Activated CD8-positive, alpha-beta memory T cell treated with anti-CD3 and anti-CD28 coated beads for 36 hours (primary cell): ENCODE results near the gene PANK2. TPM values are rescaled to one million over a fixed set of nuclear protein-coding genes. Genes with fewer than 3 reads are reported as not detected.

Source experiments
- CTCF ChIA-PET: fragments of 350-600 bp; sonication (Branson Sonifier 250); formaldehyde crosslinking; loops from one replicate; lab custom pipeline; 2021; ENCODE audit warnings: antibody characterized with exemption; lab: Charles Lee
- POLR2A ChIA-PET: fragments of 350-600 bp; sonication (Branson Sonifier 250); formaldehyde crosslinking; loops from one replicate; lab custom pipeline; 2021; ENCODE audit warnings: antibody characterized with exemption; lab: Charles Lee
- total RNA-seq, 2 experiments: library from RNA; stranded (reverse); gene quantifications; one replicate each; pipeline ENCODE4 v1.2.3, GENCODE V29; 2021

Gene PANK2
- total RNA-seq, 2 experiments from 2014 or later, result 55.0 to 55.1 TPM

DNA sequence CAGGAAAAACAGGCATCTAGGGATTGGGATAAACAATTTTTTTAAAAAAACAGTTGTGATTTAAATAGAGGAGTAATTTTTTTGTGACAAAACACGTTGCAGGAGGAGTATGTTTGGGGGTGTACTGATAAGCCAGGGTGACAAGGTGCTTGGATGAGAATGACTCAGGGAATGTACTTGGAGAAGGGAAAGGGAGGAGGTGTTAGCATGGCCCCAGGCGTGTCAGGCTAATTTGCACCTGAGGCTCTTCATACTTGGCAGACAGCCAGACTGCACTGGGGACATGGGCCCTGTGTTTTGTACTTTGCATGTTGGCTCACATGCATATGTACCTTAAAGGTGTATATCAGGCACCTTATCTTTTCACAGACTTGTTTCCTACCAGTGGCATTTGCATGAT, 22.8 kb downstream of the PANK2 start:
- CTCF ChIA-PET, result no interaction called here

DNA sequence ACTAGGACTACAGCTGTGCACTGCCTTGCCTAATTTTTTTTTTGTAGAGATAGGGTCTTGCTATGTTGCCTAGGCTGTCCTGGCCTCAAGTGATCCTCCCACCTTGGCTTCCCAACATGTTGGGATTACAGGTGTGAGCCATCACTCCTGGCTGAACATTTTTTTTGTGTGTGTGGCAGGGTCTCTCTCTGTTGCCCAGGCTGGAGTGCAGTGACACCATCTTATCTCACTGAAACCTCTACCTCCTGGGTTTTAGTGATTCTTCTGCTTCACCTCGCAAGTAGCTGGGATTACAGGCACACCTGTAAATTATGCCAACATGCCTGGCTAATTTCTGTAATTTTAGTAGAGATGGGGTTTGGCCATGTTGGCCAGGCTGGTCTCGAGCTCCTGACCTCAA, 25.3 kb downstream of the PANK2 start:
- ChIA-PET POLR2A (no interaction called here), CTCF (interaction anchor here (1.1 kb wide), 1 partner anchor 16 kb away, joined by 3 read pairs; no protein-coding TSS in a partner anchor)

More for the DNA sequence above, 22.8 kb downstream of the PANK2 start:
- POLR2A ChIA-PET, result no interaction called here

DNA sequence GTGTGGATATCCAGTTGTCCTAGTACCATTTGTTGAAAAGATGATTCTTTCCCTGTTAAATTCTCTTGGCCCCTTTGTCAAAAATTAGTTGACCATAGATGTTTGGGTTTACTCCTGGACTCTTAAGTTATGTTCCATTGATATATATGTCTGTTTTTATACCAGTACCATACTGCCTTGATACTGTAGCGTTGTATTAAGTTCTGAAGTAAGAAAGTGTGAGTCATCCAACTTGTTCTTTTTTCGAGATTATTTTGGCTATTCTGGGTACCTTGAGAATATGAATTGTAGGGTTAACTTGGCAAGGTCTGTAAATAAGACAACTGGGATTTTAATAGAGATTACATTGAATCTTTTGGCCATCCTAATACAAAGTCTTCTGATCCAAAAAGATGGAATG, 26.5 kb downstream of the PANK2 start:
- ChIA-PET CTCF (interaction anchor here (1.1 kb wide), 1 partner anchor 17 kb away, joined by 3 read pairs; no protein-coding TSS in a partner anchor), POLR2A (no interaction called here)

DNA sequence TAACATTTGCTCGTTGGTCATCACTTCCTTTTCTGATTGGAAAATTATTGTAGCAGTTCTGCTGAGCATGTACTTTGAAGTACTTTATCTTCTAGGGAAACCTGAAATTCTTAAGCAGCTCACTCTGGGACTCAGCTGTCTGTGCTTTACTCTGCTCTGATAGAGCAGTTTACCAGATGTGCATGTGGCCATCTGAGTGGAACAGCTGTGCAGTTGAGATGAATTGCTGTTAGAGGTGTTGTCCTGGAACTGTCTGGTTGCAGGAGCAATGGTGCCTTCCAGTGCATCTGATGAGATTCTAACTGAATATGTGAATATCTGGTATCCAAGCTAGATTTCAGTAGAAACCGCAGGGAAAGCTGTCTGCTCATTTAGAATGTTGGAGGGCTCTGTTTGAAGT, 27.2 kb downstream of the PANK2 start:
- ChIA-PET CTCF (no interaction called here), POLR2A (no interaction called here)

DNA sequence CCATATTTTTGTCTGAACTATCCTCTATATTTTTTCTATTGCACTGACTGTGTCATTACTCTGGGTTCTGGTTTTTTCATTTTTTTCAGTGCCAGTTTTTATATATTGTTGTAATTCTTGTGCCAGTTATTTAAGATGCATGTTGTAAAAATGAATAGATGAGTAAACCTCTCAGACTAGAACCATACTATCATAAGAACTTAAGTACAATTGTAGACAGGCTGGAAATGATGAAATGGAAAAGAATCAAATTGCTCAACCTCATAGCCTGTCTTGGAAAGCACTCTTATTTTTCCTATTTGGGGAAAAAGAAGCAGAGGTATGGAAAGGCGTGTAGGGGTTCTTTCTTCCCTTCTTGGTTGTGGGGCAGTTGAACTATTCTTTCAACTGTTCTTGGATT, 30.2 kb downstream of the PANK2 start:
- POLR2A ChIA-PET, result no interaction called here
- CTCF ChIA-PET, result no interaction called here

DNA sequence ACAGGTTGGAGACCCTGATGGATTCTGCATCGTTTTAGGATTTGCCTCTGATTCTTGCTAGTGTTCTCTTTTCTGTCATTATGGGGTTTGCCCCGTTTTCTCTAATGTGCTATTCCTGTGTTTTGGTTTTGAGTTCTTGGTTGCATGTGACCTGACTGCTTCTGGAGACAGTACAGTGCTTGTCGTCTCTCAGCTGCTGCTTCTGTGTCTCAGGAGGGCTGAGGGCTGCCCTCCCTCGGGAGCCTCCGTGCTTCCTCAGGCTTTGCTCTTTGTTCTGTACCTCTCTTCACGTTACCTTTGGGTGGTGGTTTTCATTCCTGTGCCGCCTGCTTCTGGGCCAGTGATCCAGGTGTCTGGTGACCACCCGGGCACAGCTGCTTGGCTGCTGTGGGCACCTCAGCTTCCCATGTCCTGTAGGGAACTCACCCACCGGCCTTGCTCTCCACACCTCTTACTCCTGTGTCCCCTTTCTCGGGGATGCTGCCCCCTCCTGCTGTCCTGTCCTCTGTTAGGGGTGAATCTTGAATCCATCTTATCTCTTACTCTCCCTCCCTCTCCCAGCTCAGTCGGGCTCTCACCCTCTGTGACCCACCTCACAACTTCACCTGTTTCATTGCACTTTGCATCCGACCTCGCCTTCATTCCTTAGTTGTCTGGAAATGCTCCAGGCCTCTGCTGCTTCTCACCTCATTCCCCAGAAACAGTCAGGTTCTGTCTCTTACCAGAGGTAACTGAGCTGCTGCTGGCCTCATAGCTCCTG, 33.2 kb downstream of the PANK2 start:
- CTCF ChIA-PET, result no interaction called here

DNA sequence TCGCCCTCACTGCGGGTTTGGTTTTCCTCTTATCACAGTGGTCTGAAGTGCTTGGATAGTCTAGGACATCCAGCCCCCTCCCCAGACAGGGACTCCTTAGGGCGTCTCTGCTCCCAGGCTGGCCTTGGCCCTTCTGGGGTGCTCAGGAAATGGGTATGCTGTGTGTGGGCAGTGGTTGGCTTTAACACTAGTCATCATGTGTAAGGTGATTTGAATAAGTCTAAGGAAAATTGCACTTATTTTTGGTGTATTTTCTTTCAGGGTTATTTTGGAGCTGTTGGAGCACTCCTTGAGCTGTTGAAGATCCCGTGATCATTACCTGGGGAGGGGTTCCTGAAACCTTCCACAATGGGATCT, 33.8 kb downstream of the PANK2 start:
- ChIA-PET POLR2A (no interaction called here), CTCF (interaction anchor here (0.7 kb wide), 1 partner anchor 33 kb away, joined by 3 read pairs; no protein-coding TSS in a partner anchor)

More for the DNA sequence above, 33.2 kb downstream of the PANK2 start:
- POLR2A ChIA-PET, result interaction anchor here (0.6 kb wide), 1 partner anchor 9 kb away, joined by 4 read pairs; no protein-coding TSS in a partner anchor

DNA sequence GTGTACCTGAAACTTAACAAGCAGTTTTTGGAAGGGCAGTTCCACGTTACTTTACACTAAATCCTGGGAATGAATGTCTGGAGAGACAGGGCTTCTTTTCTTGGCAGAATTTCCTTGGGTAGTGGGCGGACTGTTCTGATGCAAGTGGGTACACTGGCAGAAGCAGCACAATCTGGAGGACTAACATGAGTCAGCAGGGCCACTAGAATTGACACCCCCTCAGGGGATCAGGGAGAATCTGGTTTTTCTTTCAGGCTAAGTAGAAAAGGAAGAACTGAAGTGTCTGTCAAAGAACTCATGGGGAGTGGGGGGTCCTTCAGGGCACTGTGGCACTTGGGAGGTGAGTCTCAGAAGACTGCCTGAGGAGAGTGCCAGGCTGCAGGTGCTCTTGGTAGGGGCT, 34.6 kb downstream of the PANK2 start:
- ChIA-PET POLR2A (no interaction called here), CTCF (no interaction called here)

DNA sequence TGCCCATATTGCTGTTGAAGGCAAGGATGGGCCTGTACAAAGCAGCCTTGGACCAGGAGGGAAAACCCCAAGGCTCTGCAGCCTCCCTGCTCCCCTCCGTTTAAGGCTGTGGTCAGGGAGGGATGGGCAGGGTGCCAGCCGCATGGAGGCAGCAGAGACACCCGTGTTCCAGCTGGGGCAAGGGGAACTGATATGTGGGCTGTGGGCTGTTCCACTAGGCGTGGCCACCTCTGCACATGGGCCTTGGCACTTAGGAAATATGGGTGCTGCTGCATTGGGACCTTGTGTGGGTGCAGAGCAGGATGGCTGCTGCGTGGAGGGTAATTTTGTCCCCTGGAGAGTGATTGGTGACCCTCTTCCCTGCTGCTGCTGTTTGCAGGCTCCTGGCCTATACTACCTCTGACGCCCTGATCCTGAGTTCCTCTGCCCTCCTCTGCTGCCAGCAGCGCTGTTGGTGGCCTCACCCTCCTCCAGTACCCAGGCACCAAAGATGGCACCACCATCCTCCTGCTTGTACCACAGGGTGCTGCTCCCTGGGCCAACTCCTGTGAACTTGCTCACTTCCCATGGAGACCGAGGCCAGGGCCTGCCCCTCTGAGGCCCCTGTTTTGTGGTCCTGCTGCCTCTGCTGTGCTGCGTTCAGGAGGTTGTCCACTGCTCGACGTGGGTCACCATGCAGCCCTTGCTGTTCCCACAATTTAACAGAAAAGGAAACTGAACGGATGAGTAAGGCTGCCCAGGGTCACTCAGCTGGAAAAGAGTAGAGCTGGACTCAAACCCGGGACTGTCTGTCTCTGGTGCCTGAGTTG, 35.3 kb downstream of the PANK2 start:
- ChIA-PET POLR2A (interaction anchor here (0.6 kb wide), 1 partner anchor 45 kb away, joined by 6 read pairs; no protein-coding TSS in a partner anchor), CTCF (no interaction called here)

DNA sequence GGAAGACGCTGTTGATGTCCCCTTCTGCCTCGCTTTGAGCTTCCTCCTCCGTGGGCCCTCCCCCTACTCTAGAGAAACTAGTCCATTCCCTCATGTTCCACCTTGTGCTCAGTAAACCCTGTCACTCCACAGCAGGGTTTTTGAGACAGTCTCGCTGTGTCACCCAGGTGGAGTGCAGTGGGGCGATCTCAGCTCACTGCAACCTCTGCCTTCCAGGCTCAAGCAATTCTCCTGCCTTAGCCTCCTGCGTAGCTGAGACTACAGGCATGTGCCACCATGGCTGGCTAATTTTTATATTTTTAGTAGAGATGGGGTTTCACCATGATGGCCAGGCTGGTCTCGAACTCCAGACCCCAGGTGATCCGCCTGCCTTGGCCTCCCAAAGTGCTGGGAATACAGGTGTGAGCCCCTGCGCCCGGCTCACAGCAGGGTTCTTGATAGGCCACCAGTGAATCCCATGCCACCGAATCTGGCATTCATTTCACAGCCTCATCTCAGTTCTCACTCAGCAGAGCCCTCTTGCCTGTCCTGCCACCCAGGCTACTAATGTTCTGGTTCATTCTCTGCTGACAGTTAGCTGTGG, 36.0 kb downstream of the PANK2 start:
- CTCF ChIA-PET, result no interaction called here

DNA sequence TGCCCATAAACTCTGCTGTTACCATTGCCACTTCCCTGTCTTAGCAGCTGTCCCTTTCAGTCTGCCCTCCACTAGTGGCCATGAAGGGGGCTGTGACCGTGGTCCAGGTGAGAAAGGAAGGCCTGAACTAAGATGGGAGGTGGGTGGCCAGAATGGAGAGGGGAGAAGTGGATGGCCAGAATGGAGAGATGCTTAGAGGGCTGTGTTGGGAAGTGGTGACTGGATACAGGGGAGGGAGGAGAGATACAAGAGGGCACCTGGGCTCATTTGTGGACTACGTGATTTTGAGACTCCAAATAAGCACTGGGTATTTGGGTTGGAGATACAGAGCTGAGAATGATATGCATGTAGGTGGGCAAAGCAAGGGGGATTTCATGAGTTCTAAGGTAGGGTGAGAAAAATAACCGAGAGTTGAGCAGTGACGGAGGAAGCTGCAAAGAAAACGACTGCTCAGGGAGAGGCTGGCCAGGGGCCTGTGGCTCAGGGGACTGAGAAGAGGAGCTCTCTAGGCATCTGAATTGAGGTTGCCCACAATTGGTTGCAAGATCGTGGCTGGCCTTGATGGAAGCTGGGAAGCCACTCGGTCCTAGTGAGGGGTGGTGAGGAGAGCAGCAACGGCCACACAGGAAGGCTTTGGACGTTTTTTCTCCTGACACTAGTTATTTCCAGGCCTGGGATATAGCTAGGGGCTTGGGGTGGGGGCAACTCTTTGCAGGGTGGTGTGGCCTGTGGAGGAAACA, 36.9 kb downstream of the PANK2 start:
- ChIA-PET POLR2A (interaction anchor here (0.6 to 0.8 kb wide), 2 partner anchors 16 to 50 kb away, joined by 3 to 5 read pairs; no protein-coding TSS in a partner anchor), CTCF (interaction anchor here (0.5 kb wide), 1 partner anchor 48 kb away, joined by 3 read pairs; no protein-coding TSS in a partner anchor)

More for the DNA sequence above, 36.0 kb downstream of the PANK2 start:
- POLR2A ChIA-PET, result no interaction called here

DNA sequence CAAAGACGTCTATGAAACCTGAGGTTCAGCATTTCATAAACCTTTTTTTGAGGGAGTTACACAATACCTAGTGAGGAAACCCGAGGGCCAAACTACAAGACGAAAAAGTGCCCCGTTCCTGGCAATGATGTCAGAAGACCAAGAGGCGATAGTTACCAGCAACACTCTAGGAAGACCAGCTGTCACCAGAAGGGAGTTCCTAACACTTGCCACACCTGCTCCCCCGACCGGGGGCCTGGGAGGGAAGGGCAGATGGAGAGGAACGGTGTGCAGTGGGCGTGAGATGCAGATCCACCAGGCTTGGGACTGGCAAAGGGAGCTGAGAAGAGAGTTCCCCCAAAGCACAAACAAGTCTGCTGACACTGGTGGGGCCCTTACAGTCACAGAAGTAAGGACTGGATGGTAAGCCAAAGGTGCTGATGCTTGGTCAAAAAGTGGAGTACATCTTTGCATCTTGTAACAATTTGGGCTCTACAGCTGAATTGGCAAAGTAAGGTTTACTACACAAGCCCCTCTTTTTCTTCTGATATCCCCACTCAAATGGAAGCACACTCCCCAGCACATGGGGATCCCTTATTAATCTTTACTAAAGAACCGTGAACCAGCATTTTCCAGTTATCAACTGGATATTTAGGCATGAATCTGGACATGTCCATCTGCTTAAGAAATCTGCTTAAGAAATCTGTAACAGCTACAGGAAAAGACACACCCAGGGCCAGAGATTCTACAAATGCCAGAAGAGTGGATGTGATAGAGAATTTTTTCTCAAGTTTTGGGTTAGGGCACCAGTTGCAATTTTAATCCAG, 38.5 kb downstream of the PANK2 start:
- ChIA-PET POLR2A (interaction anchor here (1.2 kb wide), 1 partner anchor 43 kb away, joined by 4 read pairs; no protein-coding TSS in a partner anchor), CTCF (no interaction called here)

DNA sequence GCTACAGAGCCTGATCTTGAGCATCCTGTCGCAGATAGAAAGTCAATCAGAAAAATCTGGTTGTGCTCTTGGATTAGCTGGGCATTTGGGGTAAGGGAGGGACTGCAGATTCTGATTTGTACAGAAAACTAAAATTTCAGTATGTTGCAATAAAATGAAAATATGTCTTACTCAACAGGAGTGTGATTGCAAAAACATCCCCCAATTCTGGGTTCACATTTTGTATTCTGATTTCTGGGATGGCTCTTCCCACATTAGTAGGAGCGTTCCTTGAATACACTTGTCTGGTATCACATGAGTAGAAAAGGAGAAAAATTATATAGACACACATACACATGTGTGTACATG, 40.5 kb downstream of the PANK2 start:
- POLR2A ChIA-PET, result interaction anchor here (1.1 to 1.4 kb wide), 2 partner anchors 9 to 719 kb away, joined by 3 to 4 read pairs; no protein-coding TSS in a partner anchor
- CTCF ChIA-PET, result no interaction called here

DNA sequence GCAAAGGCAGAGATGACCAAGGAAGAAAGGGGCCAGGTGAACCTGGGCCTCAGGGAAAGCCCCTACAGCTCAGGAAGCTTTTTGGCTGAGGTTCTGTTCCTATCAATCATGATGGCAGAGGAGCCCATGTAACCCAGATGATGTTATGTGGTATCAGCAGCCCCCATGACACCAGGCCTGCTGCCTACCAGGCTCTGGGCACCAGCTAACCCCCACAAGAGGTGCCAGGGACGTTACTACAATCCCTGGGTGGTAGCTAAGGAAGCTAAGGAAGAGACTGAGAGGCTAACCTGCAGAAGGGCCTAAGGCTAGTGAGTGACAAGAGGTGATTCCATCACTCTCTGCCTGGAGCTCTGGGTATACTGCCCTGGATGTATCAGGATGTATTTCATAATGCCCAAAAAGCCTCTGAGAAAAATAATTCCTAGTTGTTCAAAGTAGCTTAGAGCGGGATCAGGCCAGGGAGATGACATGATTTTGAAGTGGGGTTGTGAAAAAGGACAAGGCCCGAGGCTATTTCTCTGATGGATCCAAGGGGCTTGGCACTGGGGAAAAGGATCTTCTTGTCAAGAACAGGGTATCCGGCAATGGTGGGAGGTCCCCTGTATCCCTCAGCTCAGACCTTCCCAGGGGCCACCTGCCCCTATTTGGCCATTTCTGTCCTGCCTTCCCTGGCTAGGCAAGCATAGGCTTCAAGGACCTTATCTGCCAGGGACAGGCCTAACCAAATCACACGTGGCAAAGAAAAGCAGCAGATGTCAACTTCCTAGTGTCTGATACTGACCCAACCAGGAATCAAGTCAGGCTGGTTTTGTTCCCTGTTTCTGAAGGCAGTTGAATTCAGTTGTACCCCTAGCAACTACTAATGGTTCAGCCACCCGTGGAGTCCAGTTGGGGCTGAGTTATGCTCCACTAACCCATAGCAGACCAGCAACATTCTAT, 41.3 kb downstream of the PANK2 start:
- ChIA-PET CTCF (no interaction called here), POLR2A (interaction anchor here (1.4 kb wide), 1 partner anchor 8 kb away, joined by 4 read pairs; no protein-coding TSS in a partner anchor)

DNA sequence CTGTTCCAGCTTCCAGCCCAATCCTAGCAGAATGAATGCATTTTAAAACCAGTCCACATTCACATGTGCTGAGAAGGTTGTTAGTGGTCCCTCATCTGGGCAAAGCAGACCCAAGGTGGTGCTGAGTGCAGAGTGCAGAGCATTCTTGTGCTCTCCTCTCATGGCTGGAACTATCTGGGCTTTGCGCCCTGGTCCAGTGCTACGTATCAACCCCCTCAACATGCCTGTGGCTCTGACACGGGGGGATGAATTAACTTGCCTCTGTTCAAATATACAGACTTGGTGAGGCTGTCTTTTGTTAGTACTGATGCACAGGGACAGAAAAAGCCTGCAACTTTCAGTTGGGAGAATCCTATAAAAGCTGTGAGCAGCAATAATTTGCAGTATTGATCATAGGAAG, 42.5 kb downstream of the PANK2 start:
- CTCF ChIA-PET, result no interaction called here
- POLR2A ChIA-PET, result interaction anchor here (0.6 kb wide), 1 partner anchor 26 kb away, joined by 3 read pairs; no protein-coding TSS in a partner anchor

DNA sequence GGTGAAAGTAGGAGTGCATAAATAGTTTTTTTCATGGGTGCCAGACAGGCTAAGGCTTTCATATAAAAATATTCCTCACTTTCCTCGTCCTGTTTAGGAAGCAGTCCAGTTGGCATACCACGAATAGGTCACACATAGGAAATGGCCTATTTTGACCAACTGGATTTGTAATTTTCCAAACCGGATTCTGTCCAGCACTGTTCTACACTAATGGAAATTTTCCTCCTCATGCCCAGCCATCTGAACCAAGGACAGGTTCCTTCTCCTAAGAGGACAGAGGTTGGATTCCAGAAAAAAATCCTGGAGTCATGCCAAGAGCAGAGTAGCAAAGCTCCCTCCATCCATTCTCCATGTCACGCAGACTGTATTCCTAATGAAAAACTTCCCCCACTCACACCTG, 43.1 kb downstream of the PANK2 start:
- POLR2A ChIA-PET, result interaction anchor here (0.6 kb wide), 1 partner anchor 27 kb away, joined by 3 read pairs; no protein-coding TSS in a partner anchor
- CTCF ChIA-PET, result interaction anchor here (0.7 to 0.9 kb wide), 2 partner anchors 53 to 153 kb away, joined by 3 to 9 read pairs; no protein-coding TSS in a partner anchor

DNA sequence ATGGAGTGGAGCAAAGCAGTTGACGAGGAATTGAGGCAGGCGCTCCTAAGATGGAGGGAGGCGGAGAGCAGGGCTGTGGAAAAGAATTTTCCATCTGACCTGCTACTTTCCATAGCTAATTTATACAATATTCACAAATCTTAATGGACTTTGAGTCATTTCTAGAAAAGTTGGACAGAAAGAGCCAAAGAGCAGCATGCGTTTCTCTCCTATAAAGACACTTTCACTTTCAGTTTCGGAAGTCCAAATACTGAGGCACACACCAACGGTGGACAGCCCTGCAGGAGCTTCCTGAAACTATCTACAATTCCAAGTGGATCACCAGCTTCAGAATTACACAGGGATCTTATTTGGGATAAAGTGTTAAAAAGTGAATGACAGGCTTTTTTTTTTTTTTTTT, 43.5 kb downstream of the PANK2 start:
- POLR2A ChIA-PET, result no interaction called here
- CTCF ChIA-PET, result interaction anchor here (0.7 to 0.9 kb wide), 2 partner anchors 53 to 152 kb away, joined by 3 to 9 read pairs; no protein-coding TSS in a partner anchor
